Panc1 (cell line): Measurements from ENCODE around the gene AP5B1. TPM values are rescaled to one million over a fixed set of nuclear protein-coding genes. Genes with fewer than 3 reads are reported as not detected.

Experiments
- ATAC-seq: fragments of 200-7000 bp; cut with Tn5 transposase; 2 replicates; pipeline ENCODE4 v1.9.1; 2020; ENCODE audit warnings: mild to moderate bottlenecking, moderate library complexity
- BruUV-seq: library from RNA; stranded (reverse); fragments of 400-500 nt; replicated peaks from 2 replicates; lab custom pipeline; 2021; lab: Mats Ljungman, UMichigan
- CTCF ChIA-PET: fragments of 300-600 bp; sonication (Branson Sonifier 250); formaldehyde crosslinking; loops from one replicate; lab custom pipeline; 2022; ENCODE audit warnings: antibody characterized with exemption; lab: Charles Lee
- POLR2A ChIA-PET: fragments of 300-600 bp; sonication (Branson Sonifier 250); formaldehyde crosslinking; loops from one replicate; lab custom pipeline; 2022; ENCODE audit warnings: antibody characterized with exemption; lab: Charles Lee
- DNase-seq: peaks from one replicate; pipeline ENCODE4 v3.0.0-alpha.2; 2010; ENCODE audit warnings: low read depth, low spot score
- H3K27ac ChIP-seq: 2 replicates; pipeline ENCODE4 v1.5.1; 2011; ENCODE audit warnings: mild to moderate bottlenecking, low read length, inconsistent platforms
- H3K27me3 ChIP-seq: fragments of 200-500 bp; sonication (Bioruptor generic); 2 replicates; pipeline ENCODE4 v1.6.0; 2014; ENCODE audit warnings: low read length, inconsistent platforms; ENCODE audit not compliant: control insufficient read depth, insufficient read depth
- H3K36me3 ChIP-seq: fragments of 200-500 bp; sonication (Bioruptor generic); 2 replicates; pipeline ENCODE4 v1.5.1; 2014; ENCODE audit warnings: inconsistent platforms, mild to moderate bottlenecking, low read length, moderate library complexity; ENCODE audit not compliant: control insufficient read depth, insufficient read depth
- H3K4me1 ChIP-seq: 2 replicates; pipeline ENCODE4 v1.5.1; 2011; ENCODE audit warnings: inconsistent platforms, mild to moderate bottlenecking, low read length, moderate library complexity; ENCODE audit not compliant: control insufficient read depth, insufficient read depth
- H3K4me3 ChIP-seq, 2 experiments: 2 replicates each; pipeline ENCODE4 v1.5.1; 2011 to 2012; ENCODE audit warnings: low read depth in 2 of 2, low read length in 2 of 2, mild to moderate bottlenecking in 2 of 2, inconsistent platforms in 1 of 2, moderate library complexity in 1 of 2
- H3K9me3 ChIP-seq: fragments of 200-500 bp; sonication (Bioruptor generic); 2 replicates; pipeline ENCODE4 v1.5.1; 2014; ENCODE audit warnings: low read depth, mild to moderate bottlenecking, inconsistent platforms, low read length, moderate library complexity; ENCODE audit not compliant: control insufficient read depth, insufficient read depth
- POLR2AphosphoS5 ChIP-seq: IDR thresholded peaks from 2 replicates; pipeline ENCODE4 v1.6.1; 2012; ENCODE audit warnings: mild to moderate bottlenecking, low read depth, low read length, moderate library complexity
- SIN3A ChIP-seq: IDR thresholded peaks from 2 replicates; pipeline ENCODE4 v1.6.1; 2012; ENCODE audit warnings: low read depth, mild to moderate bottlenecking, low read length, moderate library complexity, borderline replicate concordance; ENCODE audit not compliant: insufficient read depth
- TCF7L2 ChIP-seq: IDR thresholded peaks from 2 replicates; pipeline ENCODE4 v1.6.1; 2011; ENCODE audit warnings: mild to moderate bottlenecking, low read depth, low read length, inconsistent platforms
- in situ Hi-C: cut with HindIII; loops from 2 replicates; pipeline ENCODE4 v1.10.0; 2016; ENCODE audit warnings: low sequenced_read_pairs, low pct_unique_long_range_greater_than_20kb
- intact Hi-C: fragments of 100-400 bp; cut with micrococcal nuclease; formaldehyde crosslinking; loops from one replicate; pipeline ENCODE4 v1.10.0; 2022; ENCODE audit not compliant: unreplicated experiment
- total RNA-seq: library from RNA; stranded (reverse); gene quantifications from one replicate; pipeline ENCODE4 v1.2.1, GENCODE V29; 2021; ENCODE audit not compliant: unreplicated experiment
- TF ChIP-seq, protein P1 (sequence below): fragments of 450-650 bp; IDR thresholded peaks from 2 replicates; pipeline ENCODE4 v1.5.1; 2017; ENCODE audit warnings: mild to moderate bottlenecking
- TF ChIP-seq, protein P2 (sequence below), 2 experiments: IDR thresholded peaks; 2 replicates each; pipeline ENCODE4 v1.6.1; 2011 to 2012; ENCODE audit warnings: low read depth in 2 of 2, control low read depth in 1 of 2, low read length in 1 of 2, mild to moderate bottlenecking in 1 of 2, moderate library complexity in 1 of 2; ENCODE audit not compliant: insufficient read depth in 1 of 2

AP5B1 gene
- total RNA-seq, 1 experiment from 2014 or later = 35.0 TPM

GRCh38 chr11:65787649-65788622 is 7.2 kb upstream of the AP5B1 start:
- H3K4me1 ChIP-seq = peaks cover 11% of the 10 kb centered on the region; the same call in 1 of the 2 replicates
- TF ChIP-seq, protein P1, sequence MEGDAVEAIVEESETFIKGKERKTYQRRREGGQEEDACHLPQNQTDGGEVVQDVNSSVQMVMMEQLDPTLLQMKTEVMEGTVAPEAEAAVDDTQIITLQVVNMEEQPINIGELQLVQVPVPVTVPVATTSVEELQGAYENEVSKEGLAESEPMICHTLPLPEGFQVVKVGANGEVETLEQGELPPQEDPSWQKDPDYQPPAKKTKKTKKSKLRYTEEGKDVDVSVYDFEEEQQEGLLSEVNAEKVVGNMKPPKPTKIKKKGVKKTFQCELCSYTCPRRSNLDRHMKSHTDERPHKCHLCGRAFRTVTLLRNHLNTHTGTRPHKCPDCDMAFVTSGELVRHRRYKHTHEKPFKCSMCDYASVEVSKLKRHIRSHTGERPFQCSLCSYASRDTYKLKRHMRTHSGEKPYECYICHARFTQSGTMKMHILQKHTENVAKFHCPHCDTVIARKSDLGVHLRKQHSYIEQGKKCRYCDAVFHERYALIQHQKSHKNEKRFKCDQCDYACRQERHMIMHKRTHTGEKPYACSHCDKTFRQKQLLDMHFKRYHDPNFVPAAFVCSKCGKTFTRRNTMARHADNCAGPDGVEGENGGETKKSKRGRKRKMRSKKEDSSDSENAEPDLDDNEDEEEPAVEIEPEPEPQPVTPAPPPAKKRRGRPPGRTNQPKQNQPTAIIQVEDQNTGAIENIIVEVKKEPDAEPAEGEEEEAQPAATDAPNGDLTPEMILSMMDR = no peak
- no peak for TF ChIP-seq TCF7L2
- TF ChIP-seq SIN3A = no peak
- no peak for TF ChIP-seq POLR2AphosphoS5
- TF ChIP-seq, protein P2, sequence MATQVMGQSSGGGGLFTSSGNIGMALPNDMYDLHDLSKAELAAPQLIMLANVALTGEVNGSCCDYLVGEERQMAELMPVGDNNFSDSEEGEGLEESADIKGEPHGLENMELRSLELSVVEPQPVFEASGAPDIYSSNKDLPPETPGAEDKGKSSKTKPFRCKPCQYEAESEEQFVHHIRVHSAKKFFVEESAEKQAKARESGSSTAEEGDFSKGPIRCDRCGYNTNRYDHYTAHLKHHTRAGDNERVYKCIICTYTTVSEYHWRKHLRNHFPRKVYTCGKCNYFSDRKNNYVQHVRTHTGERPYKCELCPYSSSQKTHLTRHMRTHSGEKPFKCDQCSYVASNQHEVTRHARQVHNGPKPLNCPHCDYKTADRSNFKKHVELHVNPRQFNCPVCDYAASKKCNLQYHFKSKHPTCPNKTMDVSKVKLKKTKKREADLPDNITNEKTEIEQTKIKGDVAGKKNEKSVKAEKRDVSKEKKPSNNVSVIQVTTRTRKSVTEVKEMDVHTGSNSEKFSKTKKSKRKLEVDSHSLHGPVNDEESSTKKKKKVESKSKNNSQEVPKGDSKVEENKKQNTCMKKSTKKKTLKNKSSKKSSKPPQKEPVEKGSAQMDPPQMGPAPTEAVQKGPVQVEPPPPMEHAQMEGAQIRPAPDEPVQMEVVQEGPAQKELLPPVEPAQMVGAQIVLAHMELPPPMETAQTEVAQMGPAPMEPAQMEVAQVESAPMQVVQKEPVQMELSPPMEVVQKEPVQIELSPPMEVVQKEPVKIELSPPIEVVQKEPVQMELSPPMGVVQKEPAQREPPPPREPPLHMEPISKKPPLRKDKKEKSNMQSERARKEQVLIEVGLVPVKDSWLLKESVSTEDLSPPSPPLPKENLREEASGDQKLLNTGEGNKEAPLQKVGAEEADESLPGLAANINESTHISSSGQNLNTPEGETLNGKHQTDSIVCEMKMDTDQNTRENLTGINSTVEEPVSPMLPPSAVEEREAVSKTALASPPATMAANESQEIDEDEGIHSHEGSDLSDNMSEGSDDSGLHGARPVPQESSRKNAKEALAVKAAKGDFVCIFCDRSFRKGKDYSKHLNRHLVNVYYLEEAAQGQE (IDR thresholded peaks at IDR 0.05; ENCODE audit: insufficient read depth in 1 of 2, low read depth in 2 of 2, low read length in 1 of 2) = no peak
- no peaks in the 10 kb centered on the region for H3K9me3 ChIP-seq
- peaks cover 6% of the 10 kb centered on the region; the same call in 1 of the 2 replicates for H3K27me3 ChIP-seq
- no peak for DNase-seq
- BruUV-seq = no TSS peak
- POLR2A ChIA-PET = interaction anchor here (0.6 kb wide), 1 partner anchor 12 kb away, joined by 4 read pairs; no protein-coding TSS in a partner anchor
- no peak for ATAC-seq
- no peaks in the 10 kb centered on the region for H3K36me3 ChIP-seq
- intact Hi-C loops (no loop called here), in situ Hi-C loops (no loop called here)
- H3K4me3 ChIP-seq = peak overlapping the region; percentile 24 to 38
- no peak overlapping the region for H3K27ac ChIP-seq
- CTCF ChIA-PET = interaction anchor here (0.5 to 1.1 kb wide), 3 partner anchors 8 to 1072 kb away, joined by 3 to 12 read pairs (median 10); no protein-coding TSS in a partner anchor

GRCh38 chr11:65786786-65787636 is 6.2 kb upstream of the AP5B1 start, which contains the start of gene OVOL1:
Gene OVOL1, plus strand, starts transcription at chr11:65787063. Its CDS starts 311 bp downstream, at chr11:65787374.
- no peaks in the 10 kb centered on the region for H3K9me3 ChIP-seq
- no peaks in the 10 kb centered on the region for H3K36me3 ChIP-seq
- TF ChIP-seq, protein P2 (IDR thresholded peaks at IDR 0.05; ENCODE audit: insufficient read depth in 1 of 2, low read depth in 2 of 2, low read length in 1 of 2) = no peak
- no peak for TF ChIP-seq SIN3A
- no peak for TF ChIP-seq TCF7L2
- TF ChIP-seq, protein P1 = no peak
- TF ChIP-seq POLR2AphosphoS5 = no peak
- DNase-seq (no peak), ATAC-seq (no peak)
- POLR2A ChIA-PET = no interaction called here
- CTCF ChIA-PET = no interaction called here
- intact Hi-C loops = no loop called here
- peaks cover 11% of the 10 kb centered on the region; the same call in 1 of the 2 replicates for H3K4me1 ChIP-seq
- in situ Hi-C loops = no loop called here
- no TSS peak for BruUV-seq
- H3K27ac ChIP-seq = no peak within 1 kb of the TSS
- peak within 1 kb of the TSS; percentile 24 to 38 for H3K4me3 ChIP-seq
- H3K27me3 ChIP-seq = peaks cover 6% of the 10 kb centered on the region; the same call in 1 of the 2 replicates
